B cell (primary cell): ENCODE measurements around the gene ATP9B. TPM values are rescaled to one million over a fixed set of nuclear protein-coding genes. Genes with fewer than 3 reads are reported as not detected.

Source experiments
- ATAC-seq: fragments of 200-7000 bp; cut with Tn5 transposase; one replicate; pipeline ENCODE4 v1.10.0; 2021; ENCODE audit warnings: low read depth, mild to moderate bottlenecking, moderate number of reproducible peaks, moderate library complexity
- CTCF ChIA-PET: fragments of 350-600 bp; sonication (Branson Sonifier 250); formaldehyde crosslinking; loops from one replicate; lab custom pipeline; 2021; ENCODE audit warnings: antibody characterized with exemption, inconsistent platforms; lab: Charles Lee
- POLR2A ChIA-PET: fragments of 350-600 bp; sonication (Branson Sonifier 250); formaldehyde crosslinking; loops from one replicate; lab custom pipeline; 2021; ENCODE audit warnings: antibody characterized with exemption; lab: Charles Lee
- DNase-seq: peaks from one replicate; pipeline ENCODE4 v3.0.0; 2013
- H2AFZ ChIP-seq: 2 replicates; pipeline ENCODE4 v1.6.1; 2012; ENCODE audit warnings: mild to moderate bottlenecking, low read depth, low read length; ENCODE audit not compliant: insufficient read depth, poor library complexity, severe bottlenecking
- H3K27ac ChIP-seq, 2 donors: 1 replicate in 1 of 2; 2 replicates in 1 of 2; pipeline ENCODE4 v1.5.1; 2012 to 2013; ENCODE audit warnings: low read length in 2 of 2, mild to moderate bottlenecking in 2 of 2, moderate library complexity in 1 of 2
- H3K27me3 ChIP-seq, 4 experiments: fragments of 200-600 bp in 1 of 4; sonication (generic) in 1 of 4; replicated peaks in 1 of 4; 1 replicate in 2 of 4; 2 replicates in 2 of 4; pipeline versions ENCODE4 v1.6.1 to v1.7.0; 2013 to 2016; ENCODE audit warnings: low read length in 3 of 4, mild to moderate bottlenecking in 2 of 4, mixed read lengths in 1 of 4, moderate library complexity in 1 of 4; ENCODE audit not compliant: insufficient read depth in 4 of 4, control insufficient read depth in 3 of 4; ENCODE audit errors: control extremely low read depth in 1 of 4
- H3K36me3 ChIP-seq, 2 experiments: replicated peaks in 1 of 2; 1 replicate in 1 of 2; 2 replicates in 1 of 2; pipeline versions ENCODE4 v1.6.1 to v1.7.1; 2013; ENCODE audit warnings: low read length in 1 of 2; ENCODE audit not compliant: insufficient read depth in 2 of 2, control insufficient read depth in 1 of 2; ENCODE audit errors: control extremely low read depth in 1 of 2, extremely low read depth in 1 of 2
- H3K4me1 ChIP-seq, 2 donors: fragments of 200-600 bp in 1 of 2; sonication (generic) in 1 of 2; 1 replicate in 1 of 2; 2 replicates in 1 of 2; pipeline versions ENCODE4 v1.5.1 to v1.6.1; 2013 to 2017; ENCODE audit warnings: low read length in 2 of 2; ENCODE audit not compliant: control insufficient read depth in 2 of 2, insufficient read depth in 2 of 2
- H3K4me2 ChIP-seq: replicated peaks from 2 replicates; pipeline ENCODE3; 2012; ENCODE audit warnings: mild to moderate bottlenecking, low read depth, low read length; ENCODE audit not compliant: poor library complexity, severe bottlenecking
- H3K4me3 ChIP-seq, 5 experiments: fragments of 200-600 bp in 1 of 5; sonication (generic) in 1 of 5; 1 replicate in 3 of 5; 2 replicates in 2 of 5; pipeline versions ENCODE4 v1.5.1 to v1.7.0; 2011 to 2016; ENCODE audit warnings: low read length in 4 of 5, mild to moderate bottlenecking in 4 of 5, low read depth in 2 of 5, control low read depth in 1 of 5, moderate library complexity in 1 of 5; ENCODE audit not compliant: insufficient read depth in 1 of 5; ENCODE audit errors: control extremely low read depth in 1 of 5, extremely low read depth in 1 of 5
- H3K79me2 ChIP-seq: fragments of 200-600 bp; sonication (generic); one replicate; pipeline ENCODE4 v1.6.0; 2016; ENCODE audit warnings: low read length; ENCODE audit not compliant: control insufficient read depth, insufficient read depth
- H3K9ac ChIP-seq: fragments of 200-600 bp; sonication (generic); 2 replicates; pipeline ENCODE4 v1.6.1; 2017; ENCODE audit warnings: mild to moderate bottlenecking, low read length, moderate library complexity
- H3K9me3 ChIP-seq, 3 donors: one replicate each; pipeline versions ENCODE4 v1.6.1 to v1.7.1; 2013; ENCODE audit warnings: low read length in 2 of 3; ENCODE audit not compliant: control insufficient read depth in 2 of 3, insufficient read depth in 1 of 3; ENCODE audit errors: control extremely low read depth in 1 of 3
- H4K20me1 ChIP-seq: 2 replicates; pipeline ENCODE4 v1.6.0; 2012; ENCODE audit warnings: mild to moderate bottlenecking, low read length; ENCODE audit not compliant: insufficient read depth, control insufficient read depth, poor library complexity, severe bottlenecking
- H3K27ac Mint-ChIP-seq: one replicate; pipeline ENCODE4 v1.8.0; 2021; ENCODE audit warnings: mixed read lengths
- H3K27me3 Mint-ChIP-seq: one replicate; pipeline ENCODE4 v1.8.0; 2021; ENCODE audit warnings: mixed read lengths
- H3K4me1 Mint-ChIP-seq: one replicate; pipeline ENCODE4 v1.8.0; 2021; ENCODE audit warnings: mixed read lengths
- H3K4me3 Mint-ChIP-seq: one replicate; pipeline ENCODE4 v1.8.0; 2021; ENCODE audit warnings: mixed read lengths
- H3K9me3 Mint-ChIP-seq: one replicate; pipeline ENCODE4 v1.8.0; 2022; ENCODE audit warnings: mixed read lengths; ENCODE audit not compliant: insufficient read depth
- CTCF ChIP-seq: fragments of 200-600 bp; IDR thresholded peaks from one replicate; pipeline ENCODE4 v1.8.0; 2022; ENCODE audit warnings: antibody characterized with exemption, mild to moderate bottlenecking
- EZH2 ChIP-seq: IDR thresholded peaks from 2 replicates; pipeline ENCODE4 v1.6.1; 2012; ENCODE audit warnings: borderline replicate concordance, low read depth, mild to moderate bottlenecking, moderate library complexity, low read length; ENCODE audit not compliant: insufficient read depth, poor library complexity, severe bottlenecking
- WGBS: methylation state at CpG from one replicate; pipeline ENCODE4 v1.1.5; 2013; ENCODE audit warnings: missing lambda C conversion rate; ENCODE audit not compliant: insufficient coverage; 5-methylcytosine and 5-hydroxymethylcytosine counted together
- intact Hi-C: fragments of 100-400 bp; cut with micrococcal nuclease; formaldehyde crosslinking; loops from one replicate; pipeline ENCODE4 v1.10.0; 2022
- polyA plus RNA-seq: library from polyadenylated mRNA; depleted of rRNA; stranded (reverse); fragments of >200 nt; gene quantifications from 2 replicates; pipeline ENCODE4 v1.2.3, GENCODE V29; 2012
- total RNA-seq, 2 donors: library from RNA; stranded (reverse); fragments of 120-200 nt in 1 of 2; gene quantifications; 1 replicate in 1 of 2; 2 replicates in 1 of 2; pipeline versions ENCODE4 v1.2.3 to v1.2.4, GENCODE V29; 2013 to 2022

ATP9B gene
- total and polyA plus RNA-seq, 2 donors (not counting 1 experiment from before 2014, with no cell fraction given) = 34.3 to 71.7 TPM

GRCh38 chr18:79222790-79223189 lies 153.6 kb downstream of the ATP9B start:
- Histone ChIP-seq H3K27me3 (no peaks in the 10 kb centered on the region), H3K4me1 (no peaks in the 10 kb centered on the region), H3K36me3 (peaks cover 0 to 11% of the 10 kb centered on the region in 2 experiments), H3K79me2 (no peaks in the 10 kb centered on the region), H3K4me3 (no peak overlapping the region), H3K27ac (no peak overlapping the region), H3K9ac (no peak overlapping the region), H2AFZ (no peak overlapping the region), H4K20me1 (peaks cover 5% of the 10 kb centered on the region), H3K9me3 (no peaks in the 10 kb centered on the region), H3K4me2 (no peak overlapping the region)
- no peak for ATAC-seq
- intact Hi-C loops = no loop called here
- no peaks in the 10 kb centered on the region for H3K9me3 Mint-ChIP-seq
- CTCF ChIA-PET = no interaction called here
- no peak overlapping the region for H3K27ac Mint-ChIP-seq
- H3K4me1 Mint-ChIP-seq = peaks cover 3% of the 10 kb centered on the region
- no peaks in the 10 kb centered on the region for H3K27me3 Mint-ChIP-seq
- POLR2A ChIA-PET = no interaction called here
- WGBS = no CpG with 5 or more reads among the region's 1 CpG
- no peak for DNase-seq
- TF ChIP-seq EZH2 (no peak), CTCF (no peak)
- no peak overlapping the region for H3K4me3 Mint-ChIP-seq

- Histone ChIP-seq H3K79me2 (no peaks in the 10 kb centered on the region), H2AFZ (no peak overlapping the region), H3K4me2 (no peak overlapping the region), H4K20me1 (peaks cover 5% of the 10 kb centered on the region), H3K9ac (no peak overlapping the region), H3K27me3 (no peaks in the 10 kb centered on the region), H3K4me1 (no peaks in the 10 kb centered on the region), H3K4me3 (no peak overlapping the region), H3K9me3 (no peaks in the 10 kb centered on the region), H3K27ac (no peak overlapping the region), H3K36me3 (peaks cover 0 to 8% of the 10 kb centered on the region in 2 experiments)
- Mint-ChIP-seq H3K27me3 (no peaks in the 10 kb centered on the region), H3K9me3 (no peaks in the 10 kb centered on the region), H3K4me1 (peaks cover 3% of the 10 kb centered on the region), H3K4me3 (no peak overlapping the region), H3K27ac (no peak overlapping the region)
- ATAC-seq (no peak), DNase-seq (no peak)
- TF ChIP-seq EZH2 (no peak), CTCF (no peak)
- ChIA-PET POLR2A (no interaction called here), CTCF (interaction anchor here (0.9 kb wide), 1 partner anchor 12 kb away, joined by 4 read pairs; no protein-coding TSS in a partner anchor)
- intact Hi-C loops = no loop called here
- no CpG with 5 or more reads among the region's 1 CpG for WGBS
Measured at GRCh38 chr18:79223431-79223830, 154.2 kb downstream of the ATP9B start.
